ENCODE data around the gene FTCDNL1. TPM values are rescaled to one million over a fixed set of nuclear protein-coding genes. Genes with fewer than 3 reads are reported as not detected.
A peak's percentile ranks its signal among the peaks of the same experiment; 100 is the strongest.

Gene FTCDNL1
- polyA plus RNA-seq, 4 donors: 0.54 to 5.6 (median 0.85) TPM

DNA sequence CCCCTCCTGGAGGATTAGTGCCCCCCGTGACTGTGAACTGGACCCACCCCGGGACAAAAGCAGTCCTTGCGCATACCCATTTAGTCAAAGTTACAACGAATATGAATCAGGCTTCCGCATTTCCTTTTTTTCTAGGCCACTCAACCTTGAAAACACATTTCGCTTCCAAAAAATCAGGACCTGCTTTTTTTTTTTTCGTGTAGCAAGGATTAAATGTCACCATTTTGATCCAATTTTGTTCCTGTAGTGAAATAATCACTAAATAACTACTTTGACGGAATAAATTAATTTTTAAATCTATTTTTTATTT, 464 bp upstream of the FTCDNL1 start:
- Histone ChIP-seq H3K4me1 (ENCODE audit: control insufficient read depth in 3 of 3, insufficient read depth in 2 of 3, low read depth in 1 of 3, low read length in 2 of 3) (peaks cover 0 to 5% (median 0%) of the 10 kb centered on the region in 3 donors), H3K36me3 (ENCODE audit: control insufficient read depth in 3 of 3, insufficient read depth in 2 of 3, low read depth in 1 of 3, low read length in 3 of 3) (no peaks in the 10 kb centered on the region), H3K4me3 (ENCODE audit: low read depth in 1 of 3, low read length in 3 of 3) (peak overlapping the region in 2 of 3 donors; percentile 64 to 78), H3K27ac (ENCODE audit: low read depth in 1 of 3, low read length in 2 of 3) (peak overlapping the region in 2 of 3 donors; percentile 19 to 72), H3K9me3 (ENCODE audit: control insufficient read depth in 2 of 2, insufficient read depth in 1 of 2, low read depth in 1 of 2, low read length in 1 of 2) (no peaks in the 10 kb centered on the region), H3K27me3 (ENCODE audit: control insufficient read depth in 3 of 3, insufficient read depth in 3 of 3, low read length in 3 of 3) (peaks cover 0 to 7% (median 1%) of the 10 kb centered on the region in 3 donors)
- FAIRE-seq: no peak
- DNase-seq: no peak
- 17 to 34% (median 24%) methylated on average over 8 of the region's 8 CpGs for WGBS, 3 donors

DNA sequence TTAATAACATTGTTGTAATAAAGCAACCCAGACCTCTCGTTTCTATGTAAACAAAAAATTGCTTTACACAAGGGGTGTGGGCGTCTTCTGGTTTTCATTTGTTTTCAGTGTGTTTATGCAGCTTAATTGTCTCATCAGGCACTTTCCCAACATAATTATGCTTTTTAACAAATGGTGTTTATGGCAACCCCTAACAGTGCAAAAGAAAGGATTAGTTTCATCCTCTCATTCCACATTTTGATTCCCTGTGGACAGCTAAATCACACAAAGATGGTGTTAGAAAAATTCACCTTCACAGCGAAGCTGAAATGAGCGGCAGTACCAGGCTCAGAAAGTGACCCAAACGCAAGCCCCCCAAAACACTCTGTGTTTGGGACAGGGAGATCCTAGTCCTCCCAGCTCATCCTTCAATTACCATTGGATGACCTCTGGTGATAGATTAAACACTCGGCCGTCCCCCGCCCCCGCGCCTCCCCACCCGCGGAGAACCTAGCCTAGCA, 724 bp downstream of the FTCDNL1 start:
- peak overlapping the region in 2 of 3 donors; percentile 55 to 60 for H3K27ac ChIP-seq (ENCODE audit: low read depth in 1 of 3, low read length in 2 of 3)
- peaks cover 0 to 5% (median 0%) of the 10 kb centered on the region in 3 donors for H3K4me1 ChIP-seq (ENCODE audit: control insufficient read depth in 3 of 3, insufficient read depth in 2 of 3, low read depth in 1 of 3, low read length in 2 of 3)
- no peaks in the 10 kb centered on the region for H3K9me3 ChIP-seq (ENCODE audit: control insufficient read depth in 2 of 2, insufficient read depth in 1 of 2, low read depth in 1 of 2, low read length in 1 of 2)
- peaks cover 0 to 3% (median 0%) of the 10 kb centered on the region in 3 donors for H3K27me3 ChIP-seq (ENCODE audit: control insufficient read depth in 3 of 3, insufficient read depth in 3 of 3, low read length in 3 of 3)
- H3K4me3 ChIP-seq (ENCODE audit: low read depth in 1 of 3, low read length in 3 of 3): peak overlapping the region; percentile 64 to 78 (median 68)
- WGBS, 3 donors: 5 to 14% (median 9%) methylated on average over 12 of the region's 12 CpGs
- FAIRE-seq (no peak), DNase-seq (no peak)
- no peaks in the 10 kb centered on the region for H3K36me3 ChIP-seq (ENCODE audit: control insufficient read depth in 3 of 3, insufficient read depth in 2 of 3, low read depth in 1 of 3, low read length in 3 of 3)

DNA sequence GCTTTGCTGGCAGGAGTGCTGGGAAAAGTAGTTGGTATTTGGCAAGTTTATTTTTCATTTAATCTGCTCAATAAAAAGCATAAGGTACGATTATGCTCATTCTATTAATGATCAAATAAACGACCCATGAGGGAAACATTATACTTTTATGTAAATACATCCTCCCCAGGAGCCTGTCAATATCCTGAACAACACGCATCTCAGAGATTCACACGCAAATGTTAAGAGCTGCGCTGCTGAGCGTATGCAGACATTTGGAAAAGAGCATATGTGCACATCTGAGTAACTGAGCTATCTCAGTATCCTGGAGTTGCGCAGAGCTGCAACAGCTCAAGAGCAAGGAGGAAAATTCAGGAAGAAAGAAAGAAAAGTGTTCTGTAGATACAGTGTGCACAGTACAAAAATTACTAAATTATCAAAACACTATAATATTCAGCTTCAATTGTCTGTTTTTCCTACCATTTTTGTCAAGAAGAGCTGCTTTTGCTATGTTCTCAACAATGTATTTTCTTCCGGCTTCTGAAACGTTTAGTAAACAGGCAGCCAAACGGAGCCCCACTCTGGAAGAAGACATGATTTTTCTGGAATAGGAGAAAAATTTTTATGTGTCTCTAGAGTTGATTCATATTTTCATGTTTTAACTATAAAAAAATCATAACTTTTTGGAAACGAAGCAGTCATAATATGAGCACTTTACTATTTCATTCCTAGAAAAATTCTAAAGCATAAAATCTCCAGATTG, 2.4 kb downstream of the FTCDNL1 start:
- WGBS, 3 donors: 84 to 88% (median 88%) methylated on average over 11 of the region's 11 CpGs

DNA sequence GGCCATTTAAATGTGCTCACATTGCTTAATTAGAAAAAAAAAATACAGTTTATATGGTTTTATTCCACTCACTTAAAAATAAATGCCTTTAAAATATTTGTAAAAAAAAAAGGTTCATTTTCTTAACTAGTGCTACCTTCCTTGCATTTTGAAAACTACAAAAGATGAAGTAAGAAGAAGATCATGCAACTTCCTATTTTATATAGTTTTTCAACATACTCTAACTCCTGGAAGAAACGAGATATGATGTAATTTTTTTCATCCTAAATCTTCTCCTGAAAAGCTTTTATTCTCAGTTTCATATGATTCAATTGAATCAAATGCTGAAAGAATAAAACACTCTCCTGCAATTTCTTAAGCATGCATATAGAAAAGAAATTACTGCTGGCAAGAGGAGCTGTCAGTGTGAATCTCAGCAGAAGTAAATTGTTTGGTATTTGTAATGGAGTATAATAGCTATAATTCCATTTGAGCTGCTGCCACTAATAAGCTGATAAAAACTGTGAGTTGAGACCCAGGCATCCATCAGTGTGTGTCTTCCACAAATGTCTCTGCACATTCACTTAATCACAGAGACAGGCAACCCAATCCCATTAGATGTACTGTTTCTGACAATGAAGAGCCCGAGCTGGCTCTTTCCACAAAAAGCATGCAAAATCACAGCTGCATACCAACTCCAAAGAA, 3.7 kb downstream of the FTCDNL1 start:
- Histone ChIP-seq H3K36me3 (ENCODE audit: control insufficient read depth in 3 of 3, insufficient read depth in 2 of 3, low read depth in 1 of 3, low read length in 3 of 3) (no peaks in the 10 kb centered on the region), H3K9me3 (ENCODE audit: control insufficient read depth in 2 of 2, insufficient read depth in 1 of 2, low read depth in 1 of 2, low read length in 1 of 2) (no peaks in the 10 kb centered on the region), H3K4me3 (ENCODE audit: low read depth in 1 of 3, low read length in 3 of 3) (no peak overlapping the region), H3K27me3 (ENCODE audit: control insufficient read depth in 3 of 3, insufficient read depth in 3 of 3, low read length in 3 of 3) (peaks cover 0 to 3% (median 0%) of the 10 kb centered on the region in 3 donors), H3K4me1 (ENCODE audit: control insufficient read depth in 3 of 3, insufficient read depth in 2 of 3, low read depth in 1 of 3, low read length in 2 of 3) (peaks cover 0 to 5% (median 0%) of the 10 kb centered on the region in 3 donors), H3K27ac (ENCODE audit: low read depth in 1 of 3, low read length in 2 of 3) (no peak overlapping the region)
- WGBS, 3 donors: 36 to 69% (median 47%) methylated on average over 2 of the region's 2 CpGs
- DNase-seq (no peak), FAIRE-seq (no peak)

More for the DNA sequence above, 2.4 kb downstream of the FTCDNL1 start:
- Histone ChIP-seq H3K27me3 (ENCODE audit: control insufficient read depth in 3 of 3, insufficient read depth in 3 of 3, low read length in 3 of 3) (peaks cover 0 to 3% (median 0%) of the 10 kb centered on the region in 3 donors), H3K4me1 (ENCODE audit: control insufficient read depth in 3 of 3, insufficient read depth in 2 of 3, low read depth in 1 of 3, low read length in 2 of 3) (peaks cover 0 to 5% (median 0%) of the 10 kb centered on the region in 3 donors), H3K36me3 (ENCODE audit: control insufficient read depth in 3 of 3, insufficient read depth in 2 of 3, low read depth in 1 of 3, low read length in 3 of 3) (no peaks in the 10 kb centered on the region), H3K27ac (ENCODE audit: low read depth in 1 of 3, low read length in 2 of 3) (no peak overlapping the region), H3K4me3 (ENCODE audit: low read depth in 1 of 3, low read length in 3 of 3) (no peak overlapping the region), H3K9me3 (ENCODE audit: control insufficient read depth in 2 of 2, insufficient read depth in 1 of 2, low read depth in 1 of 2, low read length in 1 of 2) (no peaks in the 10 kb centered on the region)
- FAIRE-seq: no peak
- DNase-seq: no peak

DNA sequence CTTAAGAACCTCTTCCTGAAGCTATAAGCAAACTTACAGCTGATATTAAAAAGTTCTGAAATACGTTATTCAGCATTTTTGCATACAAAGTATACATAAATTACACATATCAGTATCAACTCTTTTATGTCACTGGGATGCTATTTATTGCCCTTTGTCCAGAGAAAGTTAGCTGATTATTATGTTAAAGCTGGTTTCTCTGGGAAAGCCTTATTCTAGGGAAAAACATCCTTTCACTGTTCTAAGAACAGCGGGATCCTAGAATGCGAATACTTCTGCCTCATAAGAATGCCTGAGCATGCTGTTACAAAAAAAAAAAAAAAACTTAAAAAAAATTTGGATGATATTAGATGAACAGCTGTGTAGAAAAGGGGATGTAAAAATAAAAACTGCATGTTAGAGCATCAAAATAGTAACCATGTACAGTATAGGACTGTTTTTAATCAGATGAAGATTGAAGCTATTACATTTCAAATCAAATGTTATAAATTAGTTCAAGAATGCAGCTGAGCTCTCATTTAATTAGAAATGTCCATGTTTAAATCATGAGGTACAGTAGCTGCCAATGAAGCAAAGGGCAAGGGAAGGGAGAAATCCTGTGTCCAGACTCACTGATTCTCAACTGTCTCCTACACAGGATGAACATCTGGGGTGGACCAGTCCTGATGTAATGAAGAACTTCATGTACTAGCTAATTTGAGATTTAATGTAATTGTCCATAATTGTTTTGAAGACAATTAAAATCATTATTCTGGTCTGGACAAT, 8.2 kb downstream of the FTCDNL1 start:
- Histone ChIP-seq H3K9me3 (ENCODE audit: control insufficient read depth in 2 of 2, insufficient read depth in 1 of 2, low read depth in 1 of 2, low read length in 1 of 2) (no peaks in the 10 kb centered on the region), H3K4me3 (ENCODE audit: low read depth in 1 of 3, low read length in 3 of 3) (no peak overlapping the region), H3K4me1 (ENCODE audit: control insufficient read depth in 3 of 3, insufficient read depth in 2 of 3, low read depth in 1 of 3, low read length in 2 of 3) (no peaks in the 10 kb centered on the region), H3K36me3 (ENCODE audit: control insufficient read depth in 3 of 3, insufficient read depth in 2 of 3, low read depth in 1 of 3, low read length in 3 of 3) (peaks cover 0 to 4% (median 0%) of the 10 kb centered on the region in 3 donors), H3K27ac (ENCODE audit: low read depth in 1 of 3, low read length in 2 of 3) (no peak overlapping the region), H3K27me3 (ENCODE audit: control insufficient read depth in 3 of 3, insufficient read depth in 3 of 3, low read length in 3 of 3) (no peaks in the 10 kb centered on the region)
- FAIRE-seq (no peak), DNase-seq (no peak)
- 87 to 97% (median 97%) methylated on average over 3 of the region's 3 CpGs for WGBS, 3 donors

DNA sequence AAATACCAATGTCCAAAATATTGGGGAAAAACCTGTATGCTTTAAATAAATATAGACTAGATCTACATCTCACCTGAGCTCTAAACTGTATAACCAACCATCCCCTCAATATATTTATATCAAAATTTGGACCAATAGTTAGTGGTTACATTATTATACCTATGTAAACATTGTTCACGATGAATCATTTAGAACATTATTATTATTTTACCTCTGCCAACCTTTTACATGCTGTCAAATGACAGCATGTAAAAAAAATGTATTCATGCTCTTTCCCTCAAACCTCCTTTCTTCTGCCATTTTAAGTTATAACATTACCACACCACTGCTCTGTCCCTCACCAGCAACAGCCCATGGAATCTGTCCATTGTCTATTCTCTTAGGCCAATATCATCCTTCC, 9.6 kb downstream of the FTCDNL1 start:
- no peak overlapping the region for H3K4me3 ChIP-seq (ENCODE audit: low read depth in 1 of 3, low read length in 3 of 3)
- DNase-seq: no peak
- no peaks in the 10 kb centered on the region for H3K27me3 ChIP-seq (ENCODE audit: control insufficient read depth in 3 of 3, insufficient read depth in 3 of 3, low read length in 3 of 3)
- no peaks in the 10 kb centered on the region for H3K9me3 ChIP-seq (ENCODE audit: control insufficient read depth in 2 of 2, insufficient read depth in 1 of 2, low read depth in 1 of 2, low read length in 1 of 2)
- H3K36me3 ChIP-seq (ENCODE audit: control insufficient read depth in 3 of 3, insufficient read depth in 2 of 3, low read depth in 1 of 3, low read length in 3 of 3): peaks cover 0 to 4% (median 0%) of the 10 kb centered on the region in 3 donors
- WGBS, 3 donors: 82 to 92% (median 82%) methylated on average over 1 of the region's 1 CpG
- no peak overlapping the region for H3K27ac ChIP-seq (ENCODE audit: low read depth in 1 of 3, low read length in 2 of 3)
- no peak for FAIRE-seq
- H3K4me1 ChIP-seq (ENCODE audit: control insufficient read depth in 3 of 3, insufficient read depth in 2 of 3, low read depth in 1 of 3, low read length in 2 of 3): no peaks in the 10 kb centered on the region

DNA sequence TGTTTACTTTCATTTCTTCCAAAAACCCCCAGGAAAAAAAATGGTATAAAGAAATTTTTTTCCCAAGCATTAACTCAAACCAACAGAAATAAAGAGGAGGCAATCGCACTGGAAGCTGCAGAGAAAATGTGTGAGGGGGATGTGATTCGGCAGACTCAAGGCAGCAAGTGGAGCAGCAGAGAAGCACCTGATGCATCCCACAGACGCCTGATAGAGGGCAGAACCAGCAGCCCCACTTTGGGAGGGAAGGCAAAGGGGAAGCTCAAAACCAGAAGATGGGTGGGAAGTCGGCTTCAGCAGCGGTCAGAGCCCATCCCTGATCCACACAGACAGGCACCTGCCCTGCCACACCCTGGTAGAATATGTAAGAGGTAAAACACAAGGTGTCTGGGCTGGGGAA, 12.6 kb downstream of the FTCDNL1 start:
- H3K4me3 ChIP-seq (ENCODE audit: low read depth in 1 of 3, low read length in 3 of 3): no peak overlapping the region
- no peaks in the 10 kb centered on the region for H3K27me3 ChIP-seq (ENCODE audit: control insufficient read depth in 3 of 3, insufficient read depth in 3 of 3, low read length in 3 of 3)
- no peak for DNase-seq
- H3K36me3 ChIP-seq (ENCODE audit: control insufficient read depth in 3 of 3, insufficient read depth in 2 of 3, low read depth in 1 of 3, low read length in 3 of 3): peaks cover 0 to 4% (median 0%) of the 10 kb centered on the region in 3 donors
- no peak overlapping the region for H3K27ac ChIP-seq (ENCODE audit: low read depth in 1 of 3, low read length in 2 of 3)
- no peaks in the 10 kb centered on the region for H3K4me1 ChIP-seq (ENCODE audit: control insufficient read depth in 3 of 3, insufficient read depth in 2 of 3, low read depth in 1 of 3, low read length in 2 of 3)
- peaks cover 0 to 2% of the 10 kb centered on the region in 2 donors for H3K9me3 ChIP-seq (ENCODE audit: control insufficient read depth in 2 of 2, insufficient read depth in 1 of 2, low read depth in 1 of 2, low read length in 1 of 2)
- WGBS, 3 donors: 79 to 84% (median 83%) methylated on average over 5 of the region's 5 CpGs
- no peak for FAIRE-seq

DNA sequence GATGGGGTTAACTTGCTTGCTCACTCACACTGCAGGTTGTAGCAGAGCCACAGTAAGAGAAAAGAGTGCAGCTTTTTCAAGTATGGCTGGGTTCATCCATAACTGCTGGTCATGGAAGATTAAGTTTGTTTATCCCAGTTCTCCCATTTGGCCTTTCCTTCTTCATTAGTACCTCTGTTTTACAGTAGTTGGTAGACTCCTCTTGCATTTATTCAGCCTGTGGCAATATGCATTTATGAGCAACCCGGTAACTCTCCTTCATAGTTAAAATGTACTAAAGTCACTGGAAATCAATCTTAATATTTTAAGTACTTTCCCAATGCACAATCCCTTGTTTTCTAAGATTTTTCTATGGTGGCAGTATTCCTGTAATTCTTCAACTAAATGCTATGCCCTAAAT, 14.0 kb downstream of the FTCDNL1 start:
- DNase-seq: no peak
- H3K4me1 ChIP-seq (ENCODE audit: control insufficient read depth in 3 of 3, insufficient read depth in 2 of 3, low read depth in 1 of 3, low read length in 2 of 3): no peaks in the 10 kb centered on the region
- no peaks in the 10 kb centered on the region for H3K27me3 ChIP-seq (ENCODE audit: control insufficient read depth in 3 of 3, insufficient read depth in 3 of 3, low read length in 3 of 3)
- 96 to 100% (median 97%) methylated on average over 1 of the region's 1 CpG for WGBS, 3 donors
- H3K9me3 ChIP-seq (ENCODE audit: control insufficient read depth in 2 of 2, insufficient read depth in 1 of 2, low read depth in 1 of 2, low read length in 1 of 2): peaks cover 0 to 2% of the 10 kb centered on the region in 2 donors
- no peak overlapping the region for H3K27ac ChIP-seq (ENCODE audit: low read depth in 1 of 3, low read length in 2 of 3)
- H3K4me3 ChIP-seq (ENCODE audit: low read depth in 1 of 3, low read length in 3 of 3): no peak overlapping the region
- H3K36me3 ChIP-seq (ENCODE audit: control insufficient read depth in 3 of 3, insufficient read depth in 2 of 3, low read depth in 1 of 3, low read length in 3 of 3): peaks cover 0 to 4% (median 0%) of the 10 kb centered on the region in 3 donors
- no peak for FAIRE-seq
